GM18502 (cell line): ENCODE measurements around the gene IL12RB1.

ENCODE experiments used
- ATAC-seq: cut with Tn5 transposase; IDR thresholded peaks from one replicate; pipeline ENCODE4 v1.9.1; 2021; ENCODE audit warnings: mild to moderate bottlenecking; ENCODE audit not compliant: unreplicated experiment, poor library complexity

IL12RB1 gene

GRCh38 chr19:18014197-18014596 lies 72.5 kb downstream of the IL12RB1 start:
- ATAC-seq, result no peak

- no peak for ATAC-seq
These were observed 73.3 kb downstream of the IL12RB1 start for GRCh38 chr19:18013210-18014111.

GRCh38 chr19:18010149-18010548 lies 76.6 kb downstream of the IL12RB1 start:
- no peak for ATAC-seq

GRCh38 chr19:18009412-18010066 lies 77.2 kb downstream of the IL12RB1 start:
- no peak for ATAC-seq
